B cell (primary cell): ENCODE measurements around the gene PHACTR1.

Experiments used
- CTCF ChIP-seq: fragments of 200-600 bp; IDR thresholded peaks from one replicate; pipeline ENCODE4 v1.8.0; 2022; ENCODE audit warnings: antibody characterized with exemption, mild to moderate bottlenecking
- EZH2 ChIP-seq: IDR thresholded peaks from 2 replicates; pipeline ENCODE4 v1.6.1; 2012; ENCODE audit warnings: borderline replicate concordance, low read depth, mild to moderate bottlenecking, moderate library complexity, low read length; ENCODE audit not compliant: insufficient read depth, poor library complexity, severe bottlenecking

DNA sequence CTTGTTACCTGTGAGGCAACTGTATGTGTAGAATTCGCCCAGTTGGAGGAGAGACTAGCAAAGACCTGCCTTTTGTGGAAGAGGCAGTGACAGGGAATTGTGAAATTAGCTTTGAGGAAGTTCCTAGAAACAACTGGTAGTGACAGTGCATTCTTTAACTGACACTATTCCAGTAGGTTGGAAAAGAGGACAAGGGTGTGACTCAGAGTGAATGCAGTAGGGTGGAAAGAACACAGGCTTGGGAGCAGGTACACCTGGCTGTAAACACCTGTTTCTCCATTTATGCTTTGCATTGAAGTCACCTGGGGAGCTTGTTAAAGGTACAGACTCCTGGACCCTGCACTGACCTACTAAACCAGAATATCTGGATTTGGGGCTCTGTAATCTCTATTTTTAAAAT is 295.7 kb downstream of the PHACTR1 start:
- TF ChIP-seq CTCF (no peak), EZH2 (no peak)
